Esophagus (tissue), 2 donors: ENCODE data around the gene SCIMP. TPM values are rescaled to one million over a fixed set of nuclear protein-coding genes. Genes with fewer than 3 reads are reported as not detected.
"Not testable (repeated sequence)": the region's sequence is repeated elsewhere in the genome, so short reads cannot be mapped to it uniquely, and the experiment has no call there.

Source experiments
- H3K27ac ChIP-seq, 2 donors: one replicate each; pipeline ENCODE4 v1.5.1; 2013; ENCODE audit warnings: low read depth in 2 of 2, mild to moderate bottlenecking in 2 of 2, inconsistent platforms in 1 of 2, low read length in 1 of 2, moderate library complexity in 1 of 2
- H3K27me3 ChIP-seq, 2 donors: one replicate each; pipeline ENCODE4 v1.6.1; 2013; ENCODE audit warnings: low read length in 2 of 2, control low read depth in 1 of 2, mild to moderate bottlenecking in 1 of 2; ENCODE audit not compliant: insufficient read depth in 2 of 2, control insufficient read depth in 1 of 2
- H3K36me3 ChIP-seq, 2 donors: one replicate each; pipeline ENCODE4 v1.6.1; 2013; ENCODE audit warnings: low read length in 1 of 2; ENCODE audit not compliant: control insufficient read depth in 2 of 2, insufficient read depth in 2 of 2
- H3K4me1 ChIP-seq, 2 donors: one replicate each; pipeline ENCODE4 v1.6.1; 2013; ENCODE audit warnings: low read length in 1 of 2; ENCODE audit not compliant: control insufficient read depth in 2 of 2, insufficient read depth in 2 of 2
- H3K4me3 ChIP-seq, 2 donors: one replicate each; pipeline ENCODE4 v1.5.1; 2013; ENCODE audit warnings: low read length in 2 of 2, mild to moderate bottlenecking in 2 of 2, low read depth in 1 of 2, moderate library complexity in 1 of 2
- H3K9me3 ChIP-seq, 2 donors: one replicate each; pipeline ENCODE4 v1.6.1; 2013; ENCODE audit warnings: mild to moderate bottlenecking in 2 of 2, low read depth in 1 of 2, low read length in 1 of 2, moderate library complexity in 1 of 2; ENCODE audit not compliant: control insufficient read depth in 2 of 2, insufficient read depth in 1 of 2
- WGBS, 2 donors: extraction: QIAGEN DNeasy Blood & Tissue Kit; methylation state at CpG; one replicate each; pipeline ENCODE4 v1.1.7; 2013; 5-methylcytosine and 5-hydroxymethylcytosine counted together
- polyA plus RNA-seq, 2 donors: library from polyadenylated mRNA; stranded (reverse); fragments of 200-250 nt; gene quantifications; one replicate each; pipeline ENCODE4 v1.2.3, GENCODE V29; 2013
- donor health status: healthy with polysubstance abuse.
- donor health status: Bipolar disorder and iron deficiency.

SCIMP gene
- polyA plus RNA-seq, 2 donors = 0.18 to 0.29 TPM

DNA sequence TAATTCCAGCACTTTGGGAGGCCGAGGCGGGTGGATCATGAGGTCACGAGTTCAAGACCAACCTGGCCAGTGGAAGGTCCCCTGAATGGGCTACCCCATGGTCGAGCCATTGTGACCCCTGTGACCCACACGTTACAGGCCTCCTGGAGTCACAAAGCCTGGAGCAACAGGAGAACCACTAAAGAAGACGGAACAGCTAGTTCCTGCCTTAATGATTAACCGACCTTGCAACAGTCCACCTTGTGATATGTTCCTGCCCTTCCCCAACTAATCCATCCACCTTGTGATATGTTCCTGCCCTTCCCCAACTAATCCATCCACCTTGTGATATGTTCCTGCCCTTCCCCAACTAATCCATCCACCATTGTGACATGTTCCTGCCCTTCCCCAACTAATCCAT lies 5.1 kb upstream of the SCIMP start:
- not testable (repeated sequence) for H3K4me3 ChIP-seq, H3K9me3 ChIP-seq, H3K4me1 ChIP-seq, H3K36me3 ChIP-seq, H3K27me3 ChIP-seq
- H3K27ac ChIP-seq = peak overlapping the region in 1 of 2 donors; percentile 55
- WGBS, 2 donors = 74 to 77% methylated on average over 7 of the region's 7 CpGs

DNA sequence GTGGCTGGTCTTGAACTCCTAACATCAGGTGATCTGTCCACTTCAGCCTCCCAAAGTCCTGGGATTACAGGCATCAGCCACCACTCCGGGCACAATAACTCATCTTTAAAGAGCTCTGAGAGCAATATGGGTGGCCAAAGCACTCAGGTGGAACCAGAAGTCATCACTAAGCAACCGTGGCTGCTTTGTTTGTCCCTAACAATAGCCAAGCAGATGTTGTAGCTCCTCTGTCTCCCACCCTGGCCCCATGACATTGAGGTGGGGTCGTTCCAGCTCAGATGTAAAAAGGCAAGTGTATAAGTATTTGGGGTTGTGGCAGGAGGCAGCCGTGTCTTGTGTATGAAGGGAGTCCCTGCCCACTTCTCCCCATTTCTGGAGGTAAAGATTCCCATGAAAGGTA lies 3.7 kb upstream of the SCIMP start:
- no peak overlapping the region for H3K27ac ChIP-seq
- 56 to 67% methylated on average over 4 of the region's 4 CpGs for WGBS, 2 donors
- no peaks in the 10 kb centered on the region for H3K27me3 ChIP-seq
- H3K9me3 ChIP-seq = no peaks in the 10 kb centered on the region
- no peak overlapping the region for H3K4me3 ChIP-seq
- H3K4me1 ChIP-seq = peaks cover 0 to 5% of the 10 kb centered on the region in 2 donors
- no peaks in the 10 kb centered on the region for H3K36me3 ChIP-seq

DNA sequence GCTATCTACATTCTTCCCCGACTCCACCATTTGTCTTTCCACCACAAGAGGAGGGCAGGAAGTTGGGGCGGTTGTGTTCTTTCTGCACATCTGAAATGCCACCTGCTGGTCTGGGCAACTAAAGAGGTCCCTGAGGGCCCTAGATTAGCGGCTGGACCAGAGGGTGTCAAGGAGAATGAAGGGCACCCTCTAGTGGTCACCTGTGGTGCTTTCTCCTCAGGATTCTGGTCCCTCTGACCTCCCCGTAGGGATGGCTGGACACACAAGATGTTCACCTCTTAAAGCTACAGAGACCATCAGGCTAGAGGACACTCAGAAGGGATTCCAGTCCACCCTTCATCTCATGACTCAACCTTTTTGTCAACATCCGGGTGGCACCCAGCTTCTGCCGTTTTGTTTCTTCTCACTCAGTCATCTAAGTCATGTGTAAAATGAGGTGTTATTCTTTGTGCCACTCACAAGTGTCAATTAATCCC lies 2.9 kb upstream of the SCIMP start:
- H3K36me3 ChIP-seq = no peaks in the 10 kb centered on the region
- no peaks in the 10 kb centered on the region for H3K27me3 ChIP-seq
- 35 to 41% methylated on average over 6 of the region's 6 CpGs for WGBS, 2 donors
- H3K4me3 ChIP-seq = no peak overlapping the region
- H3K9me3 ChIP-seq = no peaks in the 10 kb centered on the region
- no peak overlapping the region for H3K27ac ChIP-seq
- peaks cover 0 to 5% of the 10 kb centered on the region in 2 donors for H3K4me1 ChIP-seq

DNA sequence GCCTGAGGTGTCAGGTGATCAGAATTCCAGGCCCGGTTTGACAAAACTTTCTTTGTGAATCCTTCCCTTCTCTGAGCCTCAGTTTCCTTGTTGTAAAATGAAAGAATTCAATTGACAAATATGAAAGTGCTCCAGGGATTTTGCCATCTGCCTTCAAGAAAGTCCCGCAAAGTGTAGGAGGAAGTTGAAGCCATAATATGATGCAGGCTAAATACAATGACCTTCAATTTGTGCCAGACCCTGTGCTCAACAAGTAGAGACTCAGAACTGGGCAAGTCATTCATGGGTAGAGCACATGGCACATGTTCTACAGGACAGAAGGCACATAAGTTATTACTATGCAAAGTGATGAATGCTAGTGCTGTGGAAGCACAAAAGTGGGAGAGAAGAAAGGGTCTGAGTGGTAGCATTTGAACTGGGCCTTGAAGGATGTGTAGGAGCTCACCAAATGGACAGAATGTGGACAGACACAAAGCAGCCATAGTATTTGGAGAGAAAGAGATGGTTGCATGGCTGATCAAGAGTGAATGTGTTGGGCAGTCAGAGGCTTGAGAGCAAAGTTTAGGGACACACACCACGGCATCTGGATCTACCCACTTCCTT lies 2.4 kb upstream of the SCIMP start:
- Histone ChIP-seq H3K36me3 (no peaks in the 10 kb centered on the region), H3K4me1 (peaks cover 0 to 1% of the 10 kb centered on the region in 2 donors), H3K27me3 (no peaks in the 10 kb centered on the region), H3K27ac (no peak overlapping the region), H3K9me3 (no peaks in the 10 kb centered on the region), H3K4me3 (no peak overlapping the region)
- 70 to 75% methylated on average over 3 of the region's 3 CpGs for WGBS, 2 donors

DNA sequence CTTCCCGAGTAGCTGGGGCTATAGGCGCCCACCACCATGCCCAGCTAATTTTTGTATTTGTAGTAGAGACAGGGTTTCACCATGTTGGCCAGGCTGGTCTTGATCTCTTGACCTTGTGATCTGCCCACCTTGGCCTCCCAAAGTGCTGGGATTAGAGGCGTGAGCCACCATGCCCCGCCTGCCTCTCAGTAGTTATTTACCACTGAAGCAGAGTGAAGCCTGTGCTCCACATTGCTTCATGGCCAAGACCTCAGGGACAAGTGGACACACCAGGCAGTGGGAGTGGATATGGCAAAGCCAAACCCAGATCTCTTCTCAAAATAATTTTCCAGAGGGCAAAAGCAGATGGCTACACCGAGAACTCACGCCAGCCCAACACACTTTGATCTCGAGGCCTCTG lies 1.2 kb downstream of the SCIMP start:
- not testable (repeated sequence) for H3K36me3 ChIP-seq, H3K9me3 ChIP-seq, H3K27me3 ChIP-seq, H3K4me1 ChIP-seq, H3K4me3 ChIP-seq, H3K27ac ChIP-seq
- WGBS, 2 donors = 92 to 94% methylated on average over 7 of the region's 7 CpGs

DNA sequence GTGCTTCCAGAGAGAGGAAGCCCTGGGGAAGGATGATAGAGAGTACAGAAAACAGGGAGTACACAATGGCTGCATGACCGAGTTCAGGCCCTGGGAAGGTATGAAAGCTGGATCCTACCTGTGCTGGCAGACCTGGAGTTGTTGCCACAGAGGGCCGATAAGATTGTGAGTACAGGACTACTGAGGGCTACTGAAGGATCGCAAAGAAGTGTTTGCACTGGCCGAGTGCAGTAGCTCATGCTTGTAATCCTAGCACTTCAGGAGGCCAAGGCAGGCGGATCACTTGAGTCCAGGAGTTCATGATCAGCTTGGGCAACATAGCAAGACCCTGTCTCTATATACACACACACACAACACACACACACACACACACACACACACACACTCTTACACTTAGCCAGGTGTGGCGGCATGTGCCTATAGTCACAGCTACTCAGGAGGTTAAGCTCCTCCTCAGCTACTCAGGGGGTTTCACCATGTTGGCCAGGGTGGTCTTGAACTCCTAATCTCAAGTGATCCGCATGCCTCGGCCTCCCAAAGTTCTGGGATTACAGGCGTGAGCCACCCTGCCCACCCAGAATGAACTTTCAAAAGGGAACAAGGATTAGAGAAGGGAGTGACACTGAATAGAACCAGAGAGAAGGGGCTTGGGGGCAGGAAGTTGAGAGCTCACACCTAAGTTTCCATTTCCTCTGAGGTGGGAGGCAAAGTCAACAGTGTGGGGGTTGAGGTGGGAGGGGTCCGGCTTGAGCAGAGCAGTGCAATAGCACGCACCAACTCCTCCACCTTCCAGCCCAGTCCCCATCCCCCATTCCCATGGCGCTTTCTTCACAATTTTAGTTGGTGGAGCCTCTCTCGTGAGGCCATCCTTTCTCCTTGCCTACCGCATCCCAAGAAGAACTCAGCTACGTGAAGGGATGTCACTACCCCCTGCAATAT lies 7.5 kb downstream of the SCIMP start:
- WGBS, 2 donors = 88 to 91% methylated on average over 15 of the region's 15 CpGs
- Histone ChIP-seq H3K27ac (no peak overlapping the region), H3K9me3 (no peaks in the 10 kb centered on the region), H3K4me1 (no peaks in the 10 kb centered on the region), H3K27me3 (no peaks in the 10 kb centered on the region), H3K36me3 (peaks cover 0 to 2% of the 10 kb centered on the region in 2 donors), H3K4me3 (no peak overlapping the region)

DNA sequence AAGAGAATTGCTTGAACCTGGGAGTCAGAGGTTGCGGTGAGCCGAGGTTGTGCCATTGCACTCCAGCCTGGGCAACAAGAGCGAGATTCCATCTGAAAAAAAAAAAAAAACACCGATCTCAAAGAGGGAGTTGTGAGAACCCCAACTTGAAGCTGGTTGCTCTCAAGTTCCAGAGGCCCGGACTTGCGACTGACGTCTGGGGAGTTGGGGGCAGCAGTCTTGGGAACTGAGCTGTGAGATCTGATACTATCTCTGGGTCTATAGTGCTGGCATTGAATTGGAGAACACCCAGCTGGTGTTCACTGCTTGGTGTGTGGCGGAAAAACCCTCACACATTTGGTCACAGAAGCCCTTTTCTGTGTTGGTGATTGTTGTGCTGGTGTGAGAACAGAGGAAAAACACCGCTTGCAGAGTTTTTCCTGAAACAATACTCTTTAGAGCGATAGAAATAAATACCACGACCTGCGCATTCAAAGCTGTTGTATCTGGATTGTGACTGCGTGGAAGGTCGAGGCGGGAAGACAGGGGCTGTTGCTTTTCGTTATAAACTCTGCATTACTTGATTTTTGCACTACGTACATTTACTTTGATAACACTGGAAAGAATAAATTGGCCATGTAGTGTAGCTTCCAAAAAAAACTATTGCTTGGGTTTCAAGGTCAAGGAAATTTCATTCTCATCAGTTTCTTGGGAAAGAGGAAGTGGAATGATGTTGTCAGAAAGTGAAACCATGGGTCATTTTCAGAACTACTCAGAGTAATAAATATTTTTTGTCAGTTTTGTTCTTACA lies 8.8 kb downstream of the SCIMP start:
- Histone ChIP-seq H3K4me3 (no peak overlapping the region), H3K27ac (no peak overlapping the region), H3K4me1 (no peaks in the 10 kb centered on the region), H3K36me3 (peaks cover 0 to 2% of the 10 kb centered on the region in 2 donors), H3K9me3 (no peaks in the 10 kb centered on the region), H3K27me3 (no peaks in the 10 kb centered on the region)
- 88 to 90% methylated on average over 17 of the region's 17 CpGs for WGBS, 2 donors

DNA sequence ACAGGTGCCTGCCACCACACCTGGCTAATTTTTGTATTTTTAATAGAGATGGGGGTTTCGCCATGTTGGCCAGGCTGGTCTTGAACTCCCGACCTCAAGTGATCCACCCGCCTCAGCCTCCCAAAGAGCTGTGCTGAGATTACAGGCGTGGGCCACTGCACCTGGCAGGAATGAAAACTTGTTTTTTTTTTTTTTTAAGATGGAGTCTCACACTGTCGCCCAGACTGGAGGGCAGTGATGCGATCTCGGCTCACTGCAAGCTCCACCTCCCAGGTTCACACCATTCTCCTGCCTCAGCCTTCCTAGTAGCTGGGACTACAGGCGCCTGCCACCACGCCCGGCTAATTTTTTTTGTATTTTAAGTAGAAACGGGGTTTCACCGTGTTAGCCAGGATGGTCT lies 12.7 kb downstream of the SCIMP start:
- H3K27ac ChIP-seq, H3K36me3 ChIP-seq: not testable (repeated sequence)
- 90 to 93% methylated on average over 12 of the region's 12 CpGs for WGBS, 2 donors

DNA sequence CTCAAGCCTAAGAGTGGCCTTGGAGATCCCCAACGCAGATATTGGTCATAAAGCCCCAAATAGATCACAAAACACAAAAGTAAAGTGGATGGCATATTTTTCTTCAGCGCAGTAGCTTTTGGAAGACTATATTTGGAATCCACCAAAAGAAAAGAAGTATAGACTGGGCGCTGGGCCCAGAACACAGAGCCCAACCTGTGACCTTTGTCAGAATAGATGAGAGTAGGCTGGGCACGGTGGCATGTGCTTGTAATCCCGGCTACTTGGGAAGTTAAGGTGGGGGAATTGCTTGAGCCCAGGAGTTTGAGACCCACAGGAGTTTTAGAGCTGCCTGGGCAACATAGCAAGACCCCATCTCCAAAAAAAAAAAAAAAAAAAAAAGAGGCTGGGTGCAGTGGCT lies 14.6 kb downstream of the SCIMP start:
- Histone ChIP-seq H3K36me3 (peaks cover 0 to 2% of the 10 kb centered on the region in 2 donors), H3K4me3 (no peak overlapping the region), H3K4me1 (no peaks in the 10 kb centered on the region), H3K27ac (no peak overlapping the region), H3K9me3 (no peaks in the 10 kb centered on the region), H3K27me3 (no peaks in the 10 kb centered on the region)
- WGBS, 2 donors = 81 to 84% methylated on average over 5 of the region's 5 CpGs

More for the DNA sequence above, 12.7 kb downstream of the SCIMP start:
- H3K4me3 ChIP-seq, H3K4me1 ChIP-seq, H3K27me3 ChIP-seq, H3K9me3 ChIP-seq: not testable (repeated sequence)
